ENCODE measurements around the gene PRPF40A.

Gene PRPF40A

GRCh38 chr2:152607793-152608300 lies 109.4 kb downstream of the PRPF40A start:
- H3K36me3 ChIP-seq (ENCODE audit: control insufficient read depth in 2 of 2, insufficient read depth in 1 of 2, low read length in 2 of 2) = peaks cover 0 to 5% of the 10 kb centered on the region in 2 experiments; a peak in 1 of 3 replicates
- H3K4me1 ChIP-seq (ENCODE audit: control insufficient read depth, insufficient read depth, low read length) = no peaks in the 10 kb centered on the region
- no peaks in the 10 kb centered on the region for H3K9me3 ChIP-seq (ENCODE audit: control insufficient read depth, insufficient read depth, low read depth, low read length)
- CTCF ChIA-PET = no interaction called here
- TF ChIP-seq ZNF48 (tag by site-specific recombination; IDR thresholded peaks at IDR 0.05) (no peak), ZNF623 (tag by site-specific recombination; IDR thresholded peaks at IDR 0.05) (no peak), ZNF707 (tag by site-specific recombination; IDR thresholded peaks at IDR 0.05) (no peak), ZNF423 (tag by site-specific recombination; IDR thresholded peaks at IDR 0.05) (no peak), ZNF514 (tag by site-specific recombination; IDR thresholded peaks at IDR 0.05) (no peak), PRDM2 (tag by site-specific recombination; IDR thresholded peaks at IDR 0.05; ENCODE audit: borderline replicate concordance) (no peak), INSM2 (tag by site-specific recombination; IDR thresholded peaks at IDR 0.05) (no peak), ZNF624 (tag by site-specific recombination; IDR thresholded peaks at IDR 0.05) (no peak), ZNF302 (tag by site-specific recombination; IDR thresholded peaks at IDR 0.05; ENCODE audit: low read depth) (no peak), ZSCAN4 (tag by site-specific recombination; IDR thresholded peaks at IDR 0.05) (no peak), TCF7L2 (IDR thresholded peaks at IDR 0.05; ENCODE audit: borderline replicate concordance, low read depth, low read length) (no peak), ZNF548 (tag by site-specific recombination; IDR thresholded peaks at IDR 0.05) (no peak), ZNF645 (tag by site-specific recombination; IDR thresholded peaks at IDR 0.05) (no peak), ZNF10 (tag by site-specific recombination; IDR thresholded peaks at IDR 0.05) (no peak), ZSCAN30 (tag by site-specific recombination; IDR thresholded peaks at IDR 0.05) (no peak)
- H3K27ac ChIP-seq (ENCODE audit: extremely low read depth, low read depth, low read length) = no peak overlapping the region
- H3K4me3 ChIP-seq (ENCODE audit: low read depth, low read length) = no peak overlapping the region
- POLR2A ChIA-PET = no interaction called here

- no peaks in the 10 kb centered on the region for H3K4me1 ChIP-seq (ENCODE audit: control insufficient read depth, insufficient read depth, low read length)
- no peaks in the 10 kb centered on the region for H3K9me3 ChIP-seq (ENCODE audit: control insufficient read depth, insufficient read depth, low read depth, low read length)
- no peak overlapping the region for H3K4me3 ChIP-seq (ENCODE audit: low read depth, low read length)
- ChIA-PET POLR2A (no interaction called here), CTCF (interaction anchor here (0.9 kb wide), 1 partner anchor 417 kb away, joined by 3 read pairs; no protein-coding TSS in a partner anchor)
- no peak overlapping the region for H3K27ac ChIP-seq (ENCODE audit: extremely low read depth, low read depth, low read length)
- H3K36me3 ChIP-seq (ENCODE audit: control insufficient read depth in 2 of 2, insufficient read depth in 1 of 2, low read length in 2 of 2) = peaks cover 0 to 3% of the 10 kb centered on the region in 2 experiments; a peak in 1 of 3 replicates
- TF ChIP-seq ZNF692 (tag by site-specific recombination; IDR thresholded peaks at IDR 0.05) = no peak
- no peak for TF ChIP-seq ZNF416 (tag by site-specific recombination; IDR thresholded peaks at IDR 0.05)
- TF ChIP-seq KLF16 (tag by site-specific recombination; IDR thresholded peaks at IDR 0.05) = no peak
- no peak for TF ChIP-seq FEZF1 (tag by site-specific recombination; IDR thresholded peaks at IDR 0.05)
- TF ChIP-seq SCRT1 (tag by site-specific recombination; IDR thresholded peaks at IDR 0.05; ENCODE audit: borderline replicate concordance) = no peak
- no peak for TF ChIP-seq PRDM10 (tag by site-specific recombination; IDR thresholded peaks at IDR 0.05)
Observed at GRCh38 chr2:152606941-152607340, 110.3 kb downstream of the PRPF40A start.
